Astrocyte (in vitro differentiated cells and primary cell): ENCODE measurements around the gene SPINK14. TPM values are rescaled to one million over a fixed set of nuclear protein-coding genes. Genes with fewer than 3 reads are reported as not detected.

ENCODE experiments used
- DNase-seq: peaks from one replicate; pipeline ENCODE4 v3.0.0-alpha.2; 2010; ENCODE audit warnings: low read depth
- FAIRE-seq: peaks from 2 replicates; lab custom pipeline; 2011; peaks lifted over from hg19 to GRCh38; lab: Jason Lieb, UNC
- H2AFZ ChIP-seq: 2 replicates; pipeline ENCODE4 v1.6.0; 2012; ENCODE audit warnings: low read depth, low read length, inconsistent platforms
- H3K27ac ChIP-seq: 2 replicates; pipeline ENCODE4 v1.5.1; 2011; ENCODE audit warnings: low read depth, low read length, inconsistent platforms
- H3K27me3 ChIP-seq: 2 replicates; pipeline ENCODE4 v1.6.0; 2011; ENCODE audit warnings: low read length, inconsistent platforms; ENCODE audit not compliant: insufficient read depth
- H3K36me3 ChIP-seq: 2 replicates; pipeline ENCODE4 v1.5.1; 2011; ENCODE audit warnings: low read length, inconsistent platforms; ENCODE audit not compliant: insufficient read depth
- H3K4me1 ChIP-seq: 2 replicates; pipeline ENCODE4 v1.5.1; 2011; ENCODE audit warnings: low read length, inconsistent platforms; ENCODE audit not compliant: insufficient read depth
- H3K4me2 ChIP-seq: 2 replicates; pipeline ENCODE4 v1.6.0; 2012; ENCODE audit warnings: low read length, inconsistent platforms
- H3K4me3 ChIP-seq: 2 replicates; pipeline ENCODE4 v1.5.1; 2011; ENCODE audit warnings: low read depth, mild to moderate bottlenecking, low read length, inconsistent platforms; ENCODE audit not compliant: insufficient read depth
- H3K79me2 ChIP-seq: 2 replicates; pipeline ENCODE4 v1.6.0; 2012; ENCODE audit warnings: mild to moderate bottlenecking, low read length, inconsistent platforms; ENCODE audit not compliant: insufficient read depth
- H3K9ac ChIP-seq: 2 replicates; pipeline ENCODE4 v1.6.0; 2012; ENCODE audit warnings: mild to moderate bottlenecking, low read length, inconsistent platforms
- H3K9me3 ChIP-seq: 2 replicates; pipeline ENCODE4 v1.5.1; 2012; ENCODE audit warnings: low read depth, mild to moderate bottlenecking, low read length, inconsistent platforms; ENCODE audit not compliant: insufficient read depth
- H4K20me1 ChIP-seq: 2 replicates; pipeline ENCODE4 v1.6.0; 2012; ENCODE audit warnings: low read length, inconsistent platforms; ENCODE audit not compliant: insufficient read depth
- H3K27ac Mint-ChIP-seq: one replicate; pipeline ENCODE4 v1.8.0; 2021; ENCODE audit warnings: mild to moderate bottlenecking, mixed read lengths; ENCODE audit not compliant: unreplicated experiment
- H3K27me3 Mint-ChIP-seq: one replicate; pipeline ENCODE4 v1.8.0; 2021; ENCODE audit warnings: low read depth, mixed read lengths; ENCODE audit not compliant: unreplicated experiment
- H3K36me3 Mint-ChIP-seq: one replicate; pipeline ENCODE4 v1.8.0; 2021; ENCODE audit warnings: low read depth, mixed read lengths; ENCODE audit not compliant: unreplicated experiment
- H3K4me1 Mint-ChIP-seq: one replicate; pipeline ENCODE4 v1.8.0; 2021; ENCODE audit warnings: low read depth, mixed read lengths; ENCODE audit not compliant: unreplicated experiment
- H3K4me3 Mint-ChIP-seq: one replicate; pipeline ENCODE4 v1.8.0; 2021; ENCODE audit warnings: mild to moderate bottlenecking, moderate library complexity, mixed read lengths; ENCODE audit not compliant: unreplicated experiment
- H3K9me3 Mint-ChIP-seq: one replicate; pipeline ENCODE4 v1.8.0; 2021; ENCODE audit warnings: mild to moderate bottlenecking, mixed read lengths; ENCODE audit not compliant: unreplicated experiment
- CTCF ChIP-seq: IDR thresholded peaks from 2 replicates; pipeline ENCODE4 v1.5.1; 2011; ENCODE audit warnings: low read depth, mild to moderate bottlenecking, inconsistent platforms, low read length, moderate library complexity; ENCODE audit not compliant: insufficient read depth
- EZH2 ChIP-seq: IDR thresholded peaks from 2 replicates; pipeline ENCODE4 v1.6.1; 2012; ENCODE audit warnings: mild to moderate bottlenecking, low read length, inconsistent platforms; ENCODE audit not compliant: insufficient read depth
- total RNA-seq: library from RNA; stranded (reverse); gene quantifications from 2 replicates; pipeline ENCODE4 v1.2.1, GENCODE V29; 2021

SPINK14 gene
- total RNA-seq, 1 donor from 2014 or later = not detected

DNA sequence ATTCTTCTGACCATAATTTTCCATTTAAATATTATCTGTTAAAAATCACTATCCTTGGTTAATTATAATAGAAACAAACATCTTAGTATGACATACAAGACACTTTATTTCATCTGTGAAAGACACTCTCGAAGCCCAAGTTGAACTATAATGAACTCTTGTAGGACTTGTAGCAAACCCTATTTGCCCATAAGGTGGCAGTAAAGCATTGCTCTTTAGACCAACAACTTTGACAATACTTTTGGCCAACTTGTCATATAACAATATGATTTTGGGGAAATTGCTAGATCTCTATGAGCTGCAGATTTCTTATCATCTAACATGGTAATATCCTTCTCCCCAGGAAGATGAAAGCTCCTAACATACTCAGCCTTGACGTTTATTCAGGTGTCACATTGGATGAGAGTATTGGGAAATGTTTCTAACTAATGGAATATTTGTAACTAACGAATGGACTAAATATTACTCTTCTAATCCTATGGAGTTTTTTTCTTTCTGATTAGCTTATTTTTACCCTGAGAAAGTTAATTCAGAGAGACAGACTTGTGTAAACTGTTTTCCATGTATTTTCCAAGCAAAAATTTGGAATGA is 11.0 kb downstream of the SPINK14 start:
- no peaks in the 10 kb centered on the region for H3K4me1 ChIP-seq
- no peaks in the 10 kb centered on the region for H3K79me2 ChIP-seq
- H3K9ac ChIP-seq = no peak overlapping the region
- H3K27me3 Mint-ChIP-seq = no peaks in the 10 kb centered on the region
- FAIRE-seq (no peak), DNase-seq (peak; percentile 48)
- H3K4me3 Mint-ChIP-seq = no peak overlapping the region
- H3K9me3 Mint-ChIP-seq = no peaks in the 10 kb centered on the region
- H4K20me1 ChIP-seq = no peaks in the 10 kb centered on the region
- no peak overlapping the region for H3K4me3 ChIP-seq
- H3K27ac ChIP-seq = no peak overlapping the region
- H2AFZ ChIP-seq = no peak overlapping the region
- H3K9me3 ChIP-seq = no peaks in the 10 kb centered on the region
- H3K27me3 ChIP-seq = peaks cover 3% of the 10 kb centered on the region
- TF ChIP-seq CTCF (peak; percentile 78), EZH2 (no peak)
- H3K27ac Mint-ChIP-seq = no peak overlapping the region
- H3K4me1 Mint-ChIP-seq = no peaks in the 10 kb centered on the region
- no peaks in the 10 kb centered on the region for H3K36me3 Mint-ChIP-seq
- no peak overlapping the region for H3K4me2 ChIP-seq
- no peaks in the 10 kb centered on the region for H3K36me3 ChIP-seq

GRCh38 chr5:148186248-148187003 is 18.1 kb downstream of the SPINK14 start:
- Mint-ChIP-seq H3K4me3 (no peak overlapping the region), H3K4me1 (no peaks in the 10 kb centered on the region), H3K36me3 (no peaks in the 10 kb centered on the region), H3K27me3 (no peaks in the 10 kb centered on the region), H3K9me3 (no peaks in the 10 kb centered on the region), H3K27ac (no peak overlapping the region)
- DNase-seq (peak; percentile 81), FAIRE-seq (no peak)
- no peaks in the 10 kb centered on the region for H3K4me1 ChIP-seq
- H4K20me1 ChIP-seq = no peaks in the 10 kb centered on the region
- H3K27ac ChIP-seq = no peak overlapping the region
- no peak overlapping the region for H2AFZ ChIP-seq
- no peaks in the 10 kb centered on the region for H3K9me3 ChIP-seq
- no peak overlapping the region for H3K9ac ChIP-seq
- TF ChIP-seq CTCF = no peak
- TF ChIP-seq EZH2 = no peak
- no peaks in the 10 kb centered on the region for H3K27me3 ChIP-seq
- H3K79me2 ChIP-seq = no peaks in the 10 kb centered on the region
- no peak overlapping the region for H3K4me2 ChIP-seq
- H3K36me3 ChIP-seq = no peaks in the 10 kb centered on the region
- no peak overlapping the region for H3K4me3 ChIP-seq

DNA sequence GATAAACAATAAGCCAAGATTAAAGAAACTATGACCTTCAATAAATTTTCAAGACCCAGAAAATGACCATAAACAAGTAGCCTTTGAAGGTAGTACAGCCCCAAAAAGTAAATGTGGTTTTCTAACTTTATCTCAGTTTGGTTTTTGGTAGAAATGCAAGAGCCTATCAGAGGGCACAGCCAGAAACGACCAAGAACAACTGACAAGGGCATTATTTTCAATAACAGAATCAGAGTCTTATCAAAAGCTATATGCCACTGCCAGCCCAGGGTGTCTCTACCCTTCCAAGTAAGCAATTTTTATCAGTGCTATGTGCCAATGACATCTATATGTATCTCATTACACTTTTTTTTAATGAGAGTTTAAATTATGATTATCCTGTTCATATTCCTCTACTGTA is 22.7 kb downstream of the SPINK14 start:
- Histone ChIP-seq H3K9me3 (no peaks in the 10 kb centered on the region), H3K36me3 (no peaks in the 10 kb centered on the region), H3K4me1 (no peaks in the 10 kb centered on the region), H3K27me3 (no peaks in the 10 kb centered on the region), H3K27ac (no peak overlapping the region), H3K79me2 (no peaks in the 10 kb centered on the region), H3K4me3 (no peak overlapping the region), H3K9ac (no peak overlapping the region), H4K20me1 (no peaks in the 10 kb centered on the region), H3K4me2 (no peak overlapping the region), H2AFZ (no peak overlapping the region)
- H3K9me3 Mint-ChIP-seq = no peaks in the 10 kb centered on the region
- no peak overlapping the region for H3K27ac Mint-ChIP-seq
- FAIRE-seq = no peak
- TF ChIP-seq EZH2 (no peak), CTCF (no peak)
- no peaks in the 10 kb centered on the region for H3K27me3 Mint-ChIP-seq
- no peak for DNase-seq
- no peak overlapping the region for H3K4me3 Mint-ChIP-seq
- H3K36me3 Mint-ChIP-seq = no peaks in the 10 kb centered on the region
- H3K4me1 Mint-ChIP-seq = no peaks in the 10 kb centered on the region
